ENCODE data around the gene SLC26A1.
"Not testable (repeated sequence)": the region's sequence is repeated elsewhere in the genome, so short reads cannot be mapped to it uniquely, and the experiment has no call there.

SLC26A1 gene

DNA sequence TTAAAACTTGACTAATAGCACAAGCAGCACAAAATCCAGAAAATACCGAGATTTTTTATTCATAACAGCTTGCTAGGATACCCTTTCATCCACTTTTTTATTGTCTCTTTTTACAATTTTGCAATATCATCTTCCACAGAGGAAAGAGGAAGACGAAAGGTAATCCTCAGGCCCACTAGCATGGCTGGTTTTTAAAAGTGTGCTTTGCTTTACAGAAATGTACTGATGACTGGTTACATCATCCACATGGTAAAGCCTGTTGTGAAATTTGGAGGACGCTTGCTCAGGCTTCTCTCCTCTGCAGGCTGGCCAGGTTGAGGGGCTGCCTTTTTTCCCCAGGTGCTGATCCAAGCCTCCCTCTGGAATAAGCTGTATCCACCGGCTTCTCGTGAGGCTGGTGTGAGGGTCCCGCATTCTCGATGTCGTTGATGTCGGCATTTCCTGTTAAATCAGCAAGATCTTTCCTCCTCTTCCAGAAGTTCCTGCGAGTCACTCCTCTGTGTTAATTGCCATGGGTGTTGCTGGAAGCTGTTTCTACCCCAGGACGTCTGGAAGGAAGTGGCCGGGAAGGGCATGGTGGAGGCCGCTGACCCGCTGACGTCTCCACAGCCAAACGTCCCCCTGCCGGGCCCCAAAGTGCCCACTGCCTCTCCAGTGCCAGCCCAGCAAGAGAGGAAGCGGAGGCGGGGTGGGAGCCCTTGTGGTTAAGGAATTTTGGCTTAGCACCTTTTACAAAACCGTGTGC, 14.1 kb downstream of the SLC26A1 start:
- no peak for DNase-seq

DNA sequence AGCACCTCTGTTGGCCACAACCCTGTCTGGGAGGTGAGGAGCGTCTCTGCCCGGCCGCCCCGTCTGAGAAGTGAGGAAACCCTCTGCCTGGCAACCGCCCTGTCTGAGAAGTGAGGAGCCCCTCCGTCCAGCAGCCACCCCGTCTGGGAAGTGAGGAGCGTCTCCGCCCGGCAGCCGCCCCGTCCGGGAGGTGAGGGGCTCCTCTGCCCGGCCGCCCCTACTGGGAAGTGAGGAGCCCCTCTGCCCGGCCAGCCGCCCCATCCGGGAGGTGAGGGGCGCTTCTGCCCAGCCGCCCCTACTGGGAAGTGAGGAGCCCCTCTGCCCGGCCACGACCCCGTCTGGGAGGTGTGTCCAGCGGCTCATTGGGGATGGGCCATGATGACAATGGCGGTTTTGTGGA, 17.2 kb downstream of the SLC26A1 start:
- not testable (repeated sequence) for DNase-seq

DNA sequence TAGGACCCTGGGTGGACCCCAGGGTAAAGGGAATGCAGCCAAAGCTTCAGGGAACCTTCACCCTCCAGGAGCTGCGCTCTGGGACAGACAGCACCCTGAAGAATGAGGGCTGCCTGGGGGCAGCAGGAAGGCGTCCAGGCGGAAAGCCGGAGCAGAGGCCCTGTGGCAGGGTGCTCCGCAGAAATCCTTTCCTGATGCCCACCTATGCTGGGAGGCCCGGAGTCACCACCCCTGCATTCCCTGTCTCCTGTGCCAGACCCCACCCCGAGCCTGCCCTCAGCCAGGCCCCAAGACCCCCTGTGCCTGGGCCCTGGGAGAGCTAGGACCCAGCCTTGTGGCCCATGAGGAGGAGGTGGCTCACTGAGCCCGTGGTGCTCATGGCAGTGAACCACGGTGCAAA, 18.5 kb downstream of the SLC26A1 start:
- DNase-seq, result no peak

DNA sequence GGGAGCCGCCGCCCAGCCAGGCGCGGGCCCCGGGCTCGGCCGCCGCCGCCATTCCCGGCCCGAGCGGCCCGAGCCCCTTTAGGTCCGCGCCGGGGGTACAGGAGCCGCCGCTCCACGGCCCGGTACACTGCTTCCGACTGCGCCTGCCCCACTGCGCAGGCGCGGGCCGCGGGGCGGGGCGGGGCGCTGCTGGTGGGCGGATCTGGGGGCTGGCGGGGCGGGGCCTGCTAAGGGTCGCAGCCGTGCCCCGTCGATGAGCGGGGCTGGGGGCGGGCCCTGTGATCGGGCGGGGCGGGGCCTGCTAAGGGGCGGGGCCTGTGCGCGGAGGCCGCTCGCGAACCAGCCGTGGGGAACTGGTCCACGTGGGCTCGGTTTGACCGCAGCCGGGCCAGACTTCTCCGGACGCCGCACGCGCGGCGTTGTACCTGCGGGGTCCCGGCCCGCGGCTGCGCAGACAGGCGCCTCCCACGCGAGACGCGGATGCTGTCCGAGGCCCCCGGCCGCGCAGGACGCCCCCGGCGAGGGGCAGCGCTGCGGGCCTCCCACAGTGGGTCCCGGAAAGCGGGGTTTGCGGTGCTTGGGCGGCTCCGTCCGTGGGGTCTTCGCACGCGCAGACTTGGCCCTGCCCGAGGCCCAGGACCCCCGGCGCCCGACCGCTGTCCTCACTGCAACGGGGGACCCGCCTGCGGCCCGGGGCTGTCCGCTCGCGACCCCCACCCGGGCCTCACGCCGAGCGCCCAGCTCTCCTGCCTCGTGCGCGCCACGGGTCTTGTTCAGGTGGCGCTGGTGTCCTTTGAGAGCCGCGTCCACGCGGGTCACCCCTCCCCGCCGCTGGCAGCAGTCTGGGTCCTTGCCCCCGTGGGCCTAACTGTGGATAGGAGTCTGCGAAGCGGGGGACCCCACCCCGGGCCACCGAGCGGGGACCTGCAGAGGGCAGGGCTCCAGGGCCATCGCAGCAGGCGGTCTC, 19.5 kb downstream of the SLC26A1 start, which contains the start of gene DGKQ:
Gene DGKQ (minus strand): TSS at position 139 of the 967 bp plus-strand sequence. CDS start 87 bp downstream, at position 52.
- DNase-seq, result peak; percentile 87

DNA sequence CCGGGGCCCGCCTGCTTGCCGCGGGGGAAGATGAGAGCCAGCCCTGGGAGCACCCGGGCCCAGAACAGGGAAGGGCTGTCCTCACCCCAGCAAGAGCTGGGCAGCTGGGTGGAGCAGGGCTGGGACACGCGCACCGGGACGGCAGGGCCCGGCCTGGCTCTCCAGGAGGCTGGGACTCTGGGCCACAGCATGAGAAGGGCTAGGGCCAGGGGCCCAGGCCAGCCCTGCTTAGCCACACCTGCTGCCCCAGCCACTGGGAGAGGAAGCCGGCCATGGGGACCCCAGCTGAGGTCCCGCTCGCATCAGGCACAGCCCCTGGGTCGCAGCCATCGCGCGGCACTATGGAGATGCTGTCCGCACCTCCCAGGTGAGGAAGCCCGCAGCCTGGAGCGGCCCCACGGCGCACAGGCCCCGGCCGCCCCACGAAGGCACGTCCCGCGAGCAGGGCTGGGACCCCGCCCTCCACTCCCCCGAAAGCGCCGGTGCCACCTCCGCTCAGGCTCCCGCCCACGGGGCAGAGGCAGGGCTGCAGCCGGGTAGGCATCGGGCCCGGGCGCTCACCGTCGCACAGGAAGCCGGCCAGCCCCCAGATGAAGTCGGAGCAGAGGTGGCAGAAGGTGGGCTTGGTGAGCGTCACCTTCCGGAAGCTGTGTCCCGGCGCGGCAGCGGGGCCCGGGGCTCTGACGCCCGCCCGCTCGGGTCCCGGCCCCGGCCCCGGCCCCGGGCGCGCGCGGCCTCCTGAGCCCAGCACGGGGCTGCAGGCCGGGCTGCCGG, 20.4 kb downstream of the SLC26A1 start:
- DNase-seq, result peak; percentile 65

DNA sequence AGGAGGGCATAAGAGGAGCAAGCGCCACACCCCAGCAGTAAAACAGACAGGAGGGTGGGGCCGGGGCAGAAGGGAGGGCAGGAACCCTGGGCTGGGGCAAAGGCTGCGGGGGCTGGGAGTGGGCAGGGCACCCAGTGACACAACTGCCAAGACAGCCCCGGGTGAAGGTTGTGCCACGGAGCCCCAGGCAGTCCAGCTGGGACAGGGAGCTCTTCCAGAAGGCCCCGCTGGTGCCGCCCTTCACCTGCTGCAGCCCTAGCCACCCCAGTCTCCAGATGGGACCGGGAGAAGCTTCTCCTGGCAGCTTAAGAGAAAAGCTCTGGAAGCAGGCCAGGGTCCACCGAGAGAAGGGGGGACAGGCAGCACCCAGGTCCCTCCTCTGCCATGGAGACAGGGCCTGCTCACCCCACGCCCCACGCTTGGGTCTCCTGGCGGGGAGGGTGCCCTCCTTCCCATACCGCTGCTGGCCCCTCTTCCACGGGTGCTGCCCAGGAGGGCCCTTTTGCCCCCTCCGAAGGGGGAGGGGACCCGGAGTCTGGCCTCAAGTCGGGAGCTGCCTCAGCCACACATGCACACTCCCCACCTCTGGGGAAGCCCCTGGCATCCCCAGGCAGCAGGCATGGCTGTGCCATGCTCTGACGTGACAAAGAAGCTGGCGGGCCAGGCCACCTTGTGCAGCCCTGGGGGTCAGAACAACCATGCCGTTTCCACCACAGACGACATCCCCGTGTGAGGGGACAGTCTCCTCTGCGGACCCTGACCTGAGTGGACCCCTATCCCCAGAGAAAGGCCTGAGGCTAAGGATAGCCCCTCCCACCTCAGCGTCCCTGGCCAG, 21.3 kb downstream of the SLC26A1 start:
- DNase-seq, result no peak

DNA sequence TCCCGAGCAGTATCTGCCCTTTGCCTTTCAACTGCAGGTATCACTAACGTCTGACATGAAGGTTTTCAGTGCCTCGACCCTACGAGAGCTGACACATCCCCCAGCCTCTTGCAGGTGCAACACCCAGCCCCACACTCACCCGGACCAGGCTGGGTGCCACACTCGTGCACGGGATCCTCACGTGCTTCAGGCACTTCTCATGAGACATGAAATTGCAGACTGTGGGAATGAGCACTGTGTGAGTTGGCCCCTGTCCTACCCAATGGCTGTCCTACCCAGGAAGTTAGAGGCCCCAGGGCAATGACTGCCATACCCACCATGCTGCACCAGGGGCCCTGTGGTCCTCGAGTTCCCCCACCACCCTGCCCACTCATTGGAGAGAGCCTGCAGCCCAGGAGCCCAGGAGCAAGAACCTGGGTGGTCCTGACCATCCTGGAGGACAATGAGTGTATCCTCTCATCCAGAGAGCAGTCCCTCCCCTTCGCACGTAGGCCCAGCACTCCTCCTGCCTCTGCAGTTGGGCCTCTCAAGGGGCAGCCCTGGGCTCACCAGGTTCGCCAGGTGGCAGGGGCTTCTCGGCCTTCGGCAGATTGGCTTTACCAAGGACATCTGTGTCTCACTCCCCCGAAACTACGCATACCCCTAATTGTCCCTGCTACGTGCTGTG, 22.2 kb downstream of the SLC26A1 start:
- DNase-seq, result no peak

DNA sequence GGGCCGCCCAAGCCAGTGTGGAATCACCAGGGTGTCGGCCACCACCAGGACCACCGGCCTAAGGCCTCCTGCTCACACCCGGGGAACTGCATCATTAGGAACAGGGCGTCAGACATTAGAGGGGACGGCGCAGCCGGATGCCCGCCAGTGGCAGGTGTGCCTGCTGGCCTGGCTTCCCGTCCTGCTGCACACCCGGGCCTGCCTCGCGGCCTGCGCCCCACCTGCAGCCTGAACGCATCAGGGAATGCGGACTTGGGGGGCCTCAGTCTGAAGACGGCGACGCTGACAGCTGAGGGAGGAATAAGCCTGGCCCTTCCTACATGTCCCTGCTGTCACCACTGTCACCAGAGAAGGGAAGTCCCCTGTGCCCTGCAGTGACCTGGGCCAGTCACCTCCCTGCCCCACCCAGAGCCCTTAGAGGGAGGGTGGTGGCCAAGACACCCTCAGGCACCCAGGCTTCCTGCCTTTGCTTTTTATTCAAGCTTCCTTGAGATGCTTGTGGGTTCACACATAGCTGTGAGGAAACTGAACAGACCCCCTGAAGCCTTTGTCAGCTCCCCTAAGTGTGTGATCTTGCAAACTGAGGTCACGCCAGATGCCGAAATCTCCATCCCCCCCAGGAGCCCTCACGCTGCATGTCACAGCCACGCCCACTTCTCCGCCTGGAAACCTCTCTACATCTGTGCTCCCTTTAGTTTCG, 23.0 kb downstream of the SLC26A1 start:
- DNase-seq, result no peak

DNA sequence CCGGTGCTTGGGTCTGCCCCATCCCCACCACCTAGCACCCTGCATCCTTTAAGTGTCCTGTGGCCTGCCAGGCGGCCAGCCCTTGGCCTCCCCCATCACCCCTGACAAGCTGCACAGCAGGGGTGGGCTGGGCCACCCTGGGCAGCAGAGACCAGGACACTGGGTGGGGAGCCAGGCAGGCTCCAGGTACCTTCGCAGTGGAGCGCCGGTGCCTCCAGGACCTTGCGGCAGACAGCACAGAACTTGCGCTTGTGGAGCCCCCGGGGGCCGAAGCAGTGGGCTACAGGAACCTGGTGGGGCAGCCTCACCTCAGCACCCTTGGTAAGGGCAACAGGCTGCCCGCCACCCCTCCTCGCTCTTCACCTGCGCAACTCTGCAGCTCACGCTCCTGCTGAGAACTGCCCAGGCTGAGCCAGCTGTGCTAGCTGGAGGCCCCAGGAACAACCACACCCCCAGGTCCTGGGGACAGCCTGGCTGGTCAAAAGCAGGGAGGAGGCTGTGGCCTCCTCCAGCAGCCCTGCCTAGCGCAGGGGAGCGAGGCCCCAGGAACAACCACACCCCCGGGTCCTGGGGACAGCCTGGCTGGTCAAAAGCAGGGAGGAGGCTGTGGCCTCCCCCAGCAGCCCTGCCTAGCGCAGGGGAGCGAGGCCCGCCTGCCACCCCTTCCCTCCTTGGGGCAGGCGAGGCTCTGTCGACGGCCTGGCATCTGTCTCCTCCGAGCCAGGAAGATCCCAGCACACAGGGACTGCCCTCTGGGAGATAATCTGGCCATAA, 24.4 kb downstream of the SLC26A1 start:
- DNase-seq, result no peak

DNA sequence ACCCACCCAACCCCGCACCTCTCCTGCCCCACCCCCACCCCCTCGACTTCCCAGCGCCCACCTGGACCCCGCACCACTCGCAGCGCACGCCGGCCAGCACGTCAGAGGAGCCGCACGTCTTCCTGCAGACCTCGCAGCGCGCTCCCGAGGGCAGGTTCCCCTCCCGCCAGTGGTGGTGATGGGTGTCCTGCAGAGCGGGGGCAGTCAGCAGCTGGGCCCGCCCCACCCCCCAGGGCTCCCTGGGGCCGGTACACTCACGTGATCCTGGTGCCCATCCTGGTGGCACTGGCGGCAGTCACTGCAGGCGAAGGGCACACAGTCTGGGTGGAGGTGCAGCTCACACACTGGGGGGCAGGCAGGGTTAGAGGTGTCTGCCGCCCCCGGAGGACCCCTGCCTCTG, 25.0 kb downstream of the SLC26A1 start:
- no peak for DNase-seq

DNA sequence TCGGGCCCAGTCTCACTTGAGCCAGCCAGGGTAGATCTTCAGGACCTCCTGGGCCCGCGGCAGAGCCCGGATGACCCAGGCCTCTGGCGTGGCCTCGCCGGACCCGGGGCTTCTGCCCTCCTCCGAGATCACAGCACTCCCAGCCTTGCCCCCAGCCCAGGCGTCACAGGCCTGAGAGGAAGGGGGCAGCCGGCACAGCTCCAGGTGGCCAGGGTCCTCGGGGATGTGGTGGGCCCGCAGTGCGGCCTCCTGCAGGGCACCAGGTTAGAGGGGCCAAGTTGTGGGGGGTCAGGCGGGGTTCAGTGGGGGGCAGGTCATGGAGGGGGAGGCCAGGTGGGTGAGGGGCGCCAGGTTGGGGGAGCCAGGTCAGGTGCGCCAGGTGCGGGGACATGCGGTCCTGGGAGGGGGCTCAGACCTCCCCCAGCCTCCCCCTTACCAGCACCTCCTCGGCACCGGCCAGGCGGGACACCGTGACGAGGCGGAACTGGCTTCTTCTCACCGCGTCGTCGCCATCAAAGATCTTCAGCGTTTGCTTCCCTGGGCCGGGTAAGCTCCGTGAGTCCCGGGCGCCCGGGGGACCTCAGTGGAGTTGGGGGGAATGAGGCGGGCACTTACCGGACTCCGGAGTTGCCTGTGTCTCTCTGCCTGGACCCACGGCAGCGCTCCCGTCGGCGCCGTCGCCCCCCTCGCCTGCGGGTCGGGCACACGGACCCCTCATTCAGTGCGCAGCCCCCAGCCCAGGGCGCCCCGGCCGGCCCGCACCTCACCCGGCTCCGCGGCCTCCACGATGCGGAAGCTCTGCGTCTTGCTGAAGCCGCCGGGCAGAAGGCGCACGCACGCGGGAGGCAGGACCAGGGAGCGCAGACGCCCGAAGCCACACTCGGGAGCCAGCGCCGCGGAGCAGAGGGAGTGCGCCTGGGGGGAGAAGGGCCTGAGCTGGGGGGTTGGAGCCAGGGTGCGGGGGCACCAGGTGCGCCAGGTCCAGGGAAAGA, 25.8 kb downstream of the SLC26A1 start:
- no peak for DNase-seq

DNA sequence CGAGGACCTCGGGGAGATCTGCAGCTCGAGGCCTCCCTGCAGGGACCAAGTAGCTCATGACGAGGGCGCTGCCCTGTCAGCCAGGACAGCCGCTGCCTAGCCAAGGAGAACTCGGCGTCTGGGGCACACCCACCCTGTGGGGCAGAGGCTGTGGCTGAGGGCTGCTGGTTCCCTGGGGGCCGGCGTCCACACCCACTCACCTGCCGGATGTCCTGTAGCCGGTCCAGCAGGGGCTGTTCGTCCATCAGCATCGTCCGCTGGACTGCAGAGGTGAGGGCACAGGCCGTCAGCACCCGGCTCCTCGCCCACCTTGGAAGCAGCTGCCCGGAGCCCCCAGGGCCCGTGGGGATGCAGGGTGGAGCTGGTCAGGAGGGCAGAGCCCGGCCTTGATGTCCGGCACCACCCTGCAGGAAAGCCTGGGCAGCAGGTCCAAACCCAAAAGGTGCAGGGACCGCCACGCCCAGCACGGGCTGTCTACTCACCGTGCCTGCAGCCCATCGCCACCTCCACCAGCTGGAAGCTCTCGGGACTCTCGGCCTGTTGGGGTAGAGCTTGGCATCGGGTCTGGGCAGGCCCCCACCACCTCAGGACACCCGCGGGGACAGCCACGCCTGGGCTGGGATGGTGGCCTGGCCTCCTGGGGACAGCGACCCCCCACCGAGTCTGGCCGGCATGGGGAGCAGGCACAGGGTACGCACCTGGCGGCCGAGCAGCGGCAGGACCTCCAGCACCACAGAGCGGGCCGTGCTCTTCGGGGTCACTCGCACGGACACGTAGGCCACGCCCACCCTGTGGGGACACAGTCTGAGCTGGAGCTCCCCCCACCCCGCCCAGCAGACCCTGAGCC, 26.7 kb downstream of the SLC26A1 start:
- no peak for DNase-seq

DNA sequence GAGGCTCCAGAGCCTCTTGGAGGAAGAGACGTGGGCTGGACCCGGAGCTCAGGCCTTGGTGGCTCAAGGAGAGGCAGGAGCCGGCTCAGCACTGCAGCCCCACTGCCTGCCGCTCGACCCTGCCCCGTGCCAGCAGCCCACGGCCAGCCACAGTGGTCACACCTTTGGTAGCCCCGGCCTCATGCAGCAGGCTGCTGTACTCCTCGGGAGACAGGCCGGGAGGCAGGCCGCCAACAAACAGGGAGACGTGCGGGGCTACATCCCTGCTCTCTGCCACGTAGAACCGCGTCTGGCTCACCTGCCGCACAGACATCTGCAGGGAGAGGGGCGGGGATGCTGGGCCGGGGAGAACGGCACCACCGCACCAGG, 27.5 kb downstream of the SLC26A1 start:
- no peak for DNase-seq

DNA sequence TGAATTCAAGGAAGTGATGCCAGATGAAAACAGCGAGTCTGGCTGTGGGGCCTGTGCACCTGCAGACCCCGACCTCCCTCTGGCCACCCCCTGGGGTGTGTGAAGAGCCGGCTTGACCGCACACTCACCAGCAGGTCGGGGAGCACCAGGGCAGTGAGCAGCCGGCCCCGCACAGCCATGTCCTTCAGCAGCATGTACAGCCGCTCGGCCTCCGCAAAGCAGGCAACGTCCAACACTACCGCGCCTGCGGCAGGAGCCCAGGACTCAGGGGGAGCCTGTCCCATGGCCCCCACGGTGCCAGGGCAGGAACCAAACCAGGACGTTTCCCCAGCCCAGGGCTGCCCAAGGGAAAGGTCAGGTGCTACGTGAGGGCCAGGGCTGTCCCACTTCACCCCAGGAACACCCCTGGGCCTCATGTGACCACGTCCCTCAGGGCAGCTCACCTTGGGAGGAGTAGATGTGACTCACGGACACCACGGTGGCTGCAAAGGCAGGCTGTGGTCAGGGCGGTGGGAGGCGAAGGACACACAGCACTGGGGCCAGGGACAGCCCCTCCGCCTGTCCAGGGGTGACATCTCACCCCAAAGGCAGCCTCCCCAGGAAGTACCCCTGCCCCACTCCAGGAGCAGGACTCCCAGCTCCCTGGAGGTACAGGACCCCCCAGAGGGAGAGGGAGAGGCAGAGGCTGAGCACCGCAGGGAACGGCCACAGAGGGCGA, 28.0 kb downstream of the SLC26A1 start:
- DNase-seq, result no peak

DNA sequence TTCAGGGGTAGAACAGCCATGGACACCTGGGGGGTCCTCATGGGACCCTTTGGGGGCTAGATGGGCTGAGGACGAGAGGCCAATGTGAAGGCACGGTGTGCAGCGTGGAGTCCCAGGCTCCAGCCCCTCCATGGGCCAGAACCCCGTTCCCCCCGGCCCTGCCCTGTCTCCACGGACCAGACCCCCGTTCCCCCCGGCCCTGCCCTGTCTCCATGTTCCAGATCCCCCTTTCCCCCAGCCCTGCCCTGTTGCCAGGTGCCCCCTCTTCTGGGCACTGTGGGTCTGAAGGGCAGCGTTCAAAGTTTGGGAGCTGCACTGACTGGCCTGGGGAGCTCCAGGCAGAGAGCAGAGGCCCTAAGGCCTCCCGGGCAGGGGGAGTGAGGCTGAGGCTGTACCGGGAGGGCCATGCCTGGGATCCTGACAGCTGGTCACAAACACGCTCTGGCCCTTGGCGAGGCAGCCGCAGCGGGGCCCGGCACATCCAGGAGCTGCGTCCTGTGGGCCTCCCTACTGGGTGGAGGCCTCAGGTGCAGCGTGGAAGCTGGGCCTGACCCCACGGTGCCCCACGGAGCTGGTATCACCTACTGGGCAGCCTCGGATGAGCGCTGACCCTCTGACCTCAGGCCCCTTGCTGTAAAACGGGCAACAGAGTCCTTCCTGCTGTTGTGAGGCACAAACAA, 28.7 kb downstream of the SLC26A1 start:
- DNase-seq, result no peak
